ENCODE data around the gene CENPC. TPM values are rescaled to one million over a fixed set of nuclear protein-coding genes. Genes with fewer than 3 reads are reported as not detected.
"Not testable (repeated sequence)": the region's sequence is repeated elsewhere in the genome, so short reads cannot be mapped to it uniquely, and the experiment has no call there.

Gene CENPC
- total RNA-seq, 1 experiment from 2014 or later, result 11.8 TPM

- BruUV-seq (replicated peaks), result no TSS peak
- DNase-seq (ENCODE audit: low spot score), result no peak
- intact Hi-C loops (cut with micrococcal nuclease; ENCODE audit: unreplicated experiment), result no loop called here
- ChIA-PET POLR2A (ENCODE audit: low non-redundant PET) (no interaction called here), CTCF (no interaction called here)
- Histone ChIP-seq H3K27me3 (replicated peaks; ENCODE audit: insufficient read depth, low read depth, low read length, poor library complexity) (no peaks in the 10 kb centered on the region), H3K36me3 (ENCODE audit: insufficient read depth, low read length, poor library complexity, severe bottlenecking) (no peaks in the 10 kb centered on the region), H3K4me1 (ENCODE audit: insufficient read depth, low read length, poor library complexity, severe bottlenecking) (no peaks in the 10 kb centered on the region), H3K27ac (ENCODE audit: low read depth, low read length, poor library complexity, severe bottlenecking) (no peak overlapping the region), H3K9me3 (ENCODE audit: low read depth, low read length, poor library complexity, severe bottlenecking) (no peaks in the 10 kb centered on the region), H3K4me3 (ENCODE audit: low read depth, low read length, poor library complexity, severe bottlenecking) (no peak overlapping the region)
- TF ChIP-seq CTCF (conservative IDR thresholded peaks at IDR 0.05; ENCODE audit: low read depth, low read length), result no peak
- no peak for TF ChIP-seq EZH2 (IDR thresholded peaks at IDR 0.05; ENCODE audit: borderline replicate concordance, low read depth, low read length, poor library complexity, severe bottlenecking)
These were observed 98.5 kb downstream of the CENPC start for GRCh38 chr4:67446811-67447210.

DNA sequence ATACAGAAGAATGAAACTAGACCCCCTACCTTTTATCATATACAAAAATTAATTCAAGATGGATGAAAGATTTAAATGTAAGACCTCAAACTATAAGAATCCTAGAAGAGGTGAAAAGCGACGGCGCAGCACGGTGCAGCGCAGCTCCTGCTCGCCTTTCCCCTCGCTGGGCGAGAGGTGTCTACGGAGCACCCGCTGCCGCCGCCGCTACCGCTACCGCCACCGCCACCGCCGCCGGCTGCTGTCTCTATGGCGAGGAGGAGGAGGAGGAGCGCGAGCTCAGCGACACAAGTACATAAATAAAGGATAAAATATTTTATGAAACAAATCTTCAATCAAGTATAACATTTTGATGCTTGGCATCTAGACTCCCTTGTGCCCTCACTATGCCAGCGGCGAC, 99.4 kb downstream of the CENPC start:
- POLR2A ChIA-PET (ENCODE audit: low non-redundant PET); DNase-seq (ENCODE audit: low spot score); intact Hi-C loops (cut with micrococcal nuclease; ENCODE audit: unreplicated experiment); H3K27ac ChIP-seq (ENCODE audit: low read depth, low read length, poor library complexity, severe bottlenecking); H3K9me3 ChIP-seq (ENCODE audit: low read depth, low read length, poor library complexity, severe bottlenecking); CTCF ChIA-PET; BruUV-seq (replicated peaks); H3K27me3 ChIP-seq (replicated peaks; ENCODE audit: insufficient read depth, low read depth, low read length, poor library complexity); H3K4me3 ChIP-seq (ENCODE audit: low read depth, low read length, poor library complexity, severe bottlenecking); H3K4me1 ChIP-seq (ENCODE audit: insufficient read depth, low read length, poor library complexity, severe bottlenecking); H3K36me3 ChIP-seq (ENCODE audit: insufficient read depth, low read length, poor library complexity, severe bottlenecking): not testable (repeated sequence)

GRCh38 chr4:67438975-67439374, 106.3 kb downstream of the CENPC start:
- Histone ChIP-seq H3K27me3 (replicated peaks; ENCODE audit: insufficient read depth, low read depth, low read length, poor library complexity) (no peaks in the 10 kb centered on the region), H3K9me3 (ENCODE audit: low read depth, low read length, poor library complexity, severe bottlenecking) (no peaks in the 10 kb centered on the region), H3K4me1 (ENCODE audit: insufficient read depth, low read length, poor library complexity, severe bottlenecking) (peaks cover 6% of the 10 kb centered on the region), H3K36me3 (ENCODE audit: insufficient read depth, low read length, poor library complexity, severe bottlenecking) (no peaks in the 10 kb centered on the region), H3K27ac (ENCODE audit: low read depth, low read length, poor library complexity, severe bottlenecking) (no peak overlapping the region), H3K4me3 (ENCODE audit: low read depth, low read length, poor library complexity, severe bottlenecking) (no peak overlapping the region)
- TF ChIP-seq CTCF (conservative IDR thresholded peaks at IDR 0.05; ENCODE audit: low read depth, low read length) (no peak), EZH2 (IDR thresholded peaks at IDR 0.05; ENCODE audit: borderline replicate concordance, low read depth, low read length, poor library complexity, severe bottlenecking) (no peak)
- ChIA-PET POLR2A (ENCODE audit: low non-redundant PET) (no interaction called here), CTCF (no interaction called here)
- intact Hi-C loops (cut with micrococcal nuclease; ENCODE audit: unreplicated experiment), result no loop called here
- no TSS peak for BruUV-seq (replicated peaks)
- DNase-seq (ENCODE audit: low spot score), result no peak

- Histone ChIP-seq H3K27me3 (replicated peaks; ENCODE audit: insufficient read depth, low read depth, low read length, poor library complexity) (no peaks in the 10 kb centered on the region), H3K4me1 (ENCODE audit: insufficient read depth, low read length, poor library complexity, severe bottlenecking) (peaks cover 6% of the 10 kb centered on the region), H3K27ac (ENCODE audit: low read depth, low read length, poor library complexity, severe bottlenecking) (peak overlapping the region; percentile 23), H3K4me3 (ENCODE audit: low read depth, low read length, poor library complexity, severe bottlenecking) (no peak overlapping the region), H3K9me3 (ENCODE audit: low read depth, low read length, poor library complexity, severe bottlenecking) (no peaks in the 10 kb centered on the region), H3K36me3 (ENCODE audit: insufficient read depth, low read length, poor library complexity, severe bottlenecking) (no peaks in the 10 kb centered on the region)
- no peak for TF ChIP-seq EZH2 (IDR thresholded peaks at IDR 0.05; ENCODE audit: borderline replicate concordance, low read depth, low read length, poor library complexity, severe bottlenecking)
- TF ChIP-seq CTCF (conservative IDR thresholded peaks at IDR 0.05; ENCODE audit: low read depth, low read length), result no peak
- intact Hi-C loops (cut with micrococcal nuclease; ENCODE audit: unreplicated experiment), result no loop called here
- peak; percentile 14 for DNase-seq (ENCODE audit: low spot score)
- ChIA-PET CTCF (no interaction called here), POLR2A (ENCODE audit: low non-redundant PET) (no interaction called here)
- BruUV-seq (replicated peaks), result no TSS peak
These were observed 107.2 kb downstream of the CENPC start for GRCh38 chr4:67437974-67438713.

All from A673 (cell line).